K562 (cell line): ENCODE data around the gene SLAIN1. TPM values are rescaled to one million over a fixed set of nuclear protein-coding genes. Genes with fewer than 3 reads are reported as not detected.

Experiments used
- ATAC-seq: fragments of 200-7000 bp; cut with Tn5 transposase; 3 replicates; pipeline ENCODE4 v1.9.1; 2020; ENCODE audit warnings: moderate library complexity
- BruUV-seq: library from RNA; stranded (reverse); fragments of 400-500 nt; replicated peaks from 2 replicates; lab custom pipeline; 2021; lab: Mats Ljungman, UMichigan
- CTCF ChIA-PET: fragments of 300-600 bp; formaldehyde crosslinking; extraction: SDS; loops from one replicate; lab custom pipeline; 2021; ENCODE audit warnings: low intra/inter-chr PET ratio; lab: Yijun Ruan, JAX
- POLR2A ChIA-PET: fragments of 300-600, 350-650 bp; sonication (Branson Sonifier 250); formaldehyde crosslinking; extraction: SDS; loops from one replicate; lab custom pipeline; 2021; ENCODE audit warnings: antibody characterized with exemption, inconsistent platforms; lab: Yijun Ruan, JAX
- DNase-seq, 4 experiments: peaks; one replicate each; pipeline versions ENCODE4 v3.0.0 to v3.0.0-alpha.2; 2011 to 2018; ENCODE audit warnings: low spot score in 3 of 4, mixed read lengths in 3 of 4; ENCODE audit errors: extremely low read depth in 1 of 4
- FAIRE-seq: peaks from 2 replicates; lab custom pipeline; 2011; peaks lifted over from hg19 to GRCh38; lab: Jason Lieb, UNC
- H2AFZ ChIP-seq: 2 replicates; pipeline ENCODE4 v1.6.0; 2011; ENCODE audit warnings: low read depth, low read length, control low read depth, inconsistent platforms
- H3K27ac ChIP-seq: fragments of 200-600 bp; 3 replicates; pipeline ENCODE4 v1.8.0; 2011; ENCODE audit warnings: low read depth, mild to moderate bottlenecking, control low read depth, inconsistent platforms, low read length, moderate library complexity, mixed read lengths; ENCODE audit errors: extremely low read depth
- H3K27me3 ChIP-seq, 2 experiments: fragments of 300-600 bp in 1 of 2; 2 replicates in 1 of 2; 3 replicates in 1 of 2; pipeline versions ENCODE4 v1.6.0 to v1.8.0; 2011; ENCODE audit warnings: inconsistent platforms in 2 of 2, low read length in 2 of 2, mild to moderate bottlenecking in 1 of 2, mixed read lengths in 1 of 2, moderate library complexity in 1 of 2; ENCODE audit not compliant: control insufficient read depth in 2 of 2, insufficient read depth in 2 of 2
- H3K36me3 ChIP-seq: fragments of 300-600 bp; 3 replicates; pipeline ENCODE4 v1.8.0; 2011; ENCODE audit warnings: mild to moderate bottlenecking, low read length, inconsistent platforms; ENCODE audit not compliant: control insufficient read depth, insufficient read depth
- H3K4me1 ChIP-seq, 2 experiments: fragments of 200-600 bp in 1 of 2; replicated peaks in 1 of 2; 2 replicates in 1 of 2; 3 replicates in 1 of 2; pipeline versions ENCODE4 v1.5.1 to v1.8.0; 2011; ENCODE audit warnings: inconsistent platforms in 2 of 2, low read length in 2 of 2, mild to moderate bottlenecking in 1 of 2, mixed read lengths in 1 of 2, moderate library complexity in 1 of 2; ENCODE audit not compliant: control insufficient read depth in 2 of 2, insufficient read depth in 2 of 2
- H3K4me2 ChIP-seq: 2 replicates; pipeline ENCODE4 v1.6.1; 2011; ENCODE audit warnings: low read length, control low read depth, inconsistent platforms, mixed read lengths; ENCODE audit not compliant: insufficient read depth
- H3K4me3 ChIP-seq: fragments of 200-600 bp; sonication (generic), shearing (Covaris generic); 2 replicates; pipeline ENCODE4 v1.5.1; 2016; ENCODE audit warnings: control low read depth, inconsistent platforms
- H3K79me2 ChIP-seq: fragments of 200-600 bp; 3 replicates; pipeline ENCODE4 v1.8.0; 2011; ENCODE audit warnings: low read length, inconsistent platforms; ENCODE audit not compliant: control insufficient read depth, insufficient read depth
- H3K9ac ChIP-seq, 2 experiments: 2 replicates each; pipeline versions ENCODE4 v1.6.0 to v1.6.1; 2011; ENCODE audit warnings: low read depth in 2 of 2, low read length in 2 of 2, control low read depth in 1 of 2, inconsistent platforms in 1 of 2, mild to moderate bottlenecking in 1 of 2, mixed read lengths in 1 of 2; ENCODE audit not compliant: insufficient read depth in 1 of 2
- H3K9me1 ChIP-seq: one replicate; pipeline ENCODE4 v1.6.0; 2011; ENCODE audit warnings: inconsistent platforms, mild to moderate bottlenecking, low read length, moderate library complexity; ENCODE audit not compliant: control insufficient read depth, insufficient read depth
- H3K9me3 ChIP-seq: replicated peaks from 2 replicates; pipeline ENCODE4 v1.5.1; 2011; ENCODE audit warnings: low read depth, low read length, inconsistent platforms; ENCODE audit not compliant: control insufficient read depth, insufficient read depth
- H4K20me1 ChIP-seq: replicated peaks from 2 replicates; pipeline ENCODE4 v1.6.1; 2011; ENCODE audit warnings: low read length, inconsistent platforms, mixed read lengths; ENCODE audit not compliant: control insufficient read depth, insufficient read depth
- ARID2 ChIP-seq: fragments of 450-650 bp; IDR thresholded peaks from 2 replicates; pipeline ENCODE4 v1.6.1; 2017; ENCODE audit warnings: antibody characterized with exemption, mild to moderate bottlenecking
- BHLHE40 ChIP-seq: IDR thresholded peaks from 2 replicates; pipeline ENCODE4 v1.6.1; 2011; ENCODE audit warnings: low read length, improper control_type of control experiment
- BRD4 ChIP-seq: fragments of 200-600 bp; sonication (generic); IDR thresholded peaks from 2 replicates; pipeline ENCODE4 v1.6.1; 2017; ENCODE audit warnings: inconsistent platforms
- DIDO1 ChIP-seq: fragments of 450-650 bp; IDR thresholded peaks from 2 replicates; pipeline ENCODE4 v1.6.1; 2016; ENCODE audit warnings: low read depth, missing biosample characterization, missing genetic modification characterization
- HNRNPUL1 ChIP-seq: fragments of 200-400 bp; formaldehyde crosslinking; IDR thresholded peaks from 2 replicates; pipeline ENCODE4 v1.6.1; 2017; ENCODE audit warnings: low read length
- MEF2D ChIP-seq: conservative IDR thresholded peaks from 2 replicates; pipeline ENCODE4 v1.6.1; 2016; ENCODE audit warnings: low read depth, missing genetic modification characterization, missing compliant biosample characterization
- RUNX1 ChIP-seq: sonication (generic); IDR thresholded peaks from 2 replicates; pipeline ENCODE4 v1.6.1; 2016; ENCODE audit warnings: antibody characterized with exemption, low read depth
- SMARCC2 ChIP-seq: fragments of 450-650 bp; IDR thresholded peaks from 2 replicates; pipeline ENCODE4 v1.6.1; 2017; ENCODE audit warnings: antibody characterized with exemption, moderate library complexity, mild to moderate bottlenecking, low read depth
- SMARCE1 ChIP-seq: fragments of 450-650 bp; IDR thresholded peaks from 2 replicates; pipeline ENCODE4 v1.7.1; 2016; ENCODE audit warnings: mild to moderate bottlenecking
- SPI1 ChIP-seq: IDR thresholded peaks from 2 replicates; pipeline ENCODE4 v1.6.1; 2011; ENCODE audit warnings: low read depth, low read length, control low read depth, borderline replicate concordance
- TGIF2 ChIP-seq: sonication (generic); formaldehyde crosslinking; IDR thresholded peaks from 2 replicates; pipeline ENCODE4 v1.8.1; 2022; ENCODE audit warnings: mild to moderate bottlenecking, missing genetic modification reagents, moderate library complexity
- TSC22D4 ChIP-seq: fragments of 450-650 bp; IDR thresholded peaks from 2 replicates; pipeline ENCODE4 v1.6.1; 2016; ENCODE audit warnings: missing genetic modification characterization, missing biosample characterization, control low read depth
- ZNF143 ChIP-seq: sonication (generic); formaldehyde crosslinking; IDR thresholded peaks from 2 replicates; pipeline ENCODE4 v1.9.0; 2022; ENCODE audit warnings: mild to moderate bottlenecking, missing genetic modification reagents
- ZNF436 ChIP-seq: fragments of 250-450, 450-650 bp; sonication (Bioruptor Pico); formaldehyde crosslinking; IDR thresholded peaks from 2 replicates; pipeline ENCODE4 v1.7.0; 2020; ENCODE audit warnings: mild to moderate bottlenecking
- ZNF668 ChIP-seq: fragments of 250-450 bp; sonication (Bioruptor Pico); IDR thresholded peaks from 2 replicates; pipeline ENCODE4 v1.8.0; 2022; ENCODE audit warnings: mild to moderate bottlenecking, inconsistent platforms
- WGBS: fragments of 100-300 bp; shearing (Covaris generic); methylation state at CpG from one replicate; pipeline ENCODE4 v1.1.6; 2016; ENCODE audit warnings: low coverage, mixed read lengths; ENCODE audit not compliant: insufficient coverage; ENCODE audit errors: missing lambda C conversion rate; 5-methylcytosine and 5-hydroxymethylcytosine counted together
- in situ Hi-C: fragments of 300-500 bp; cut with MboI; formaldehyde crosslinking; loops from 4 replicates; pipeline ENCODE4 v1.15.0; 2018; ENCODE audit warnings: inconsistent platforms, mixed read lengths
- intact Hi-C: fragments of 100-400 bp; cut with micrococcal nuclease; formaldehyde crosslinking; loops from 2 replicates; pipeline ENCODE4 v1.14.2; 2022
- polyA plus RNA-seq, 8 experiments: library from polyadenylated mRNA; depleted of rRNA in 4 of 8; stranded (reverse) in 5 of 8; unstranded in 3 of 8; fragments of >200 nt; fragmentation: Nextera tagmentation in 2 of 8; fragmentation: Illumina TruSeq in 1 of 8; extraction: Ambion mirVana in 2 of 8; extraction: Trizol in 1 of 8; gene quantifications; 2 replicates each; pipeline versions ENCODE4 v1.2.1 to v1.2.3, GENCODE V29; 2011 to 2014; ENCODE audit warnings: inconsistent platforms in 1 of 8, missing spikeins in 1 of 8
- total RNA-seq, 7 experiments: library from RNA; depleted of rRNA in 6 of 7; stranded (reverse); fragments of >200 nt in 6 of 7; fragmentation: Illumina TruSeq in 2 of 7; extraction: Trizol in 2 of 7; gene quantifications; 2 replicates each; pipeline versions ENCODE4 v1.2.1 to v1.2.3, GENCODE V29; 2011 to 2021; ENCODE audit warnings: low replicate concordance in 1 of 7
- TF ChIP-seq, protein P1 (sequence below): fragments of 450-650 bp; IDR thresholded peaks from one replicate; pipeline ENCODE4 v1.6.1; 2018; ENCODE audit warnings: mild to moderate bottlenecking, moderate library complexity; ENCODE audit not compliant: partially characterized antibody
- TF ChIP-seq, protein P2 (sequence below): fragments of 250-450 bp; sonication (Bioruptor Pico); IDR thresholded peaks from 2 replicates; pipeline ENCODE4 v1.4.0; 2020; ENCODE audit warnings: mild to moderate bottlenecking, moderate library complexity, borderline replicate concordance
- TF ChIP-seq, protein P3 (sequence below): fragments of 450-650 bp; formaldehyde crosslinking; IDR thresholded peaks from 2 replicates; pipeline ENCODE4 v1.4.0; 2020; ENCODE audit warnings: mild to moderate bottlenecking, moderate library complexity
- TF ChIP-seq, protein P4 (sequence below): fragments of 450-650 bp; formaldehyde crosslinking; IDR thresholded peaks from 2 replicates; pipeline ENCODE4 v1.4.0; 2020; ENCODE audit warnings: mild to moderate bottlenecking, moderate library complexity

Gene SLAIN1
- total and polyA plus RNA-seq, 9 of the 15 experiments (the other 6 are each of a cell fraction or from before 2014, with no cell fraction given): 0.07 to 0.40 (median 0.10) TPM; not detected in 3

DNA sequence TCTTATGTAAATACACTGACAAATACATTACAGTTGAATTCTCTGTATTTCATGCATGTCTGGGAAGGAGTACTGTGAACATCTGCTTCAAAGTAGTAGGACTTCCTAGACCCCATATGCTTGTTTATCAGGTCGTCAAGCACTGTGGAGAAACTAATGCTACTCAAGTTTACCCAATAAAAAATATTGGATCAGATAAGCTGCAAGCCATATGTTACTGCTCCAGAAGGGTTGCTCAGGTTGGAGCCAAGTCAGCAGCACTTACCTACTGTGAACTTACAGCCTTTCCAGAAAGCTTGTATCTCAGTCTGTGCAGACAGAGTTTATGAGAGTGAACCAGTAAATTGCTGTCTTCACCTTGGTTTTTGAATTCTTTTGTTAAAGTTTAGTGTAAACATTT is 36.2 kb downstream of the SLAIN1 start:
- no peaks in the 10 kb centered on the region for H3K79me2 ChIP-seq
- ChIA-PET CTCF (no interaction called here), POLR2A (no interaction called here)
- no peaks in the 10 kb centered on the region for H3K9me3 ChIP-seq
- H3K27me3 ChIP-seq: no peaks in the 10 kb centered on the region
- H3K36me3 ChIP-seq: no peaks in the 10 kb centered on the region
- ATAC-seq (no peak), FAIRE-seq (no peak), DNase-seq (no peak)
- no peak overlapping the region for H3K4me2 ChIP-seq
- intact Hi-C loops (no loop called here), in situ Hi-C loops (no loop called here)
- TF ChIP-seq, protein P1, sequence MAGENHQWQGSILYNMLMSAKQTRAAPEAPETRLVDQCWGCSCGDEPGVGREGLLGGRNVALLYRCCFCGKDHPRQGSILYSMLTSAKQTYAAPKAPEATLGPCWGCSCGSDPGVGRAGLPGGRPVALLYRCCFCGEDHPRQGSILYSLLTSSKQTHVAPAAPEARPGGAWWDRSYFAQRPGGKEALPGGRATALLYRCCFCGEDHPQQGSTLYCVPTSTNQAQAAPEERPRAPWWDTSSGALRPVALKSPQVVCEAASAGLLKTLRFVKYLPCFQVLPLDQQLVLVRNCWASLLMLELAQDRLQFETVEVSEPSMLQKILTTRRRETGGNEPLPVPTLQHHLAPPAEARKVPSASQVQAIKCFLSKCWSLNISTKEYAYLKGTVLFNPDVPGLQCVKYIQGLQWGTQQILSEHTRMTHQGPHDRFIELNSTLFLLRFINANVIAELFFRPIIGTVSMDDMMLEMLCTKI: no peak
- no peak for TF ChIP-seq BRD4
- no peak for TF ChIP-seq BHLHE40
- no peak for TF ChIP-seq HNRNPUL1
- no peak for TF ChIP-seq SMARCE1
- TF ChIP-seq, protein P2, sequence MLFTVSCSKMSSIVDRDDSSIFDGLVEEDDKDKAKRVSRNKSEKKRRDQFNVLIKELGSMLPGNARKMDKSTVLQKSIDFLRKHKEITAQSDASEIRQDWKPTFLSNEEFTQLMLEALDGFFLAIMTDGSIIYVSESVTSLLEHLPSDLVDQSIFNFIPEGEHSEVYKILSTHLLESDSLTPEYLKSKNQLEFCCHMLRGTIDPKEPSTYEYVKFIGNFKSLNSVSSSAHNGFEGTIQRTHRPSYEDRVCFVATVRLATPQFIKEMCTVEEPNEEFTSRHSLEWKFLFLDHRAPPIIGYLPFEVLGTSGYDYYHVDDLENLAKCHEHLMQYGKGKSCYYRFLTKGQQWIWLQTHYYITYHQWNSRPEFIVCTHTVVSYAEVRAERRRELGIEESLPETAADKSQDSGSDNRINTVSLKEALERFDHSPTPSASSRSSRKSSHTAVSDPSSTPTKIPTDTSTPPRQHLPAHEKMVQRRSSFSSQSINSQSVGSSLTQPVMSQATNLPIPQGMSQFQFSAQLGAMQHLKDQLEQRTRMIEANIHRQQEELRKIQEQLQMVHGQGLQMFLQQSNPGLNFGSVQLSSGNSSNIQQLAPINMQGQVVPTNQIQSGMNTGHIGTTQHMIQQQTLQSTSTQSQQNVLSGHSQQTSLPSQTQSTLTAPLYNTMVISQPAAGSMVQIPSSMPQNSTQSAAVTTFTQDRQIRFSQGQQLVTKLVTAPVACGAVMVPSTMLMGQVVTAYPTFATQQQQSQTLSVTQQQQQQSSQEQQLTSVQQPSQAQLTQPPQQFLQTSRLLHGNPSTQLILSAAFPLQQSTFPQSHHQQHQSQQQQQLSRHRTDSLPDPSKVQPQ (CRISPR knock-in tag): no peak
- no peak for TF ChIP-seq SMARCC2
- no peak for TF ChIP-seq DIDO1
- TF ChIP-seq MEF2D (tag): no peak
- TF ChIP-seq, protein P3, sequence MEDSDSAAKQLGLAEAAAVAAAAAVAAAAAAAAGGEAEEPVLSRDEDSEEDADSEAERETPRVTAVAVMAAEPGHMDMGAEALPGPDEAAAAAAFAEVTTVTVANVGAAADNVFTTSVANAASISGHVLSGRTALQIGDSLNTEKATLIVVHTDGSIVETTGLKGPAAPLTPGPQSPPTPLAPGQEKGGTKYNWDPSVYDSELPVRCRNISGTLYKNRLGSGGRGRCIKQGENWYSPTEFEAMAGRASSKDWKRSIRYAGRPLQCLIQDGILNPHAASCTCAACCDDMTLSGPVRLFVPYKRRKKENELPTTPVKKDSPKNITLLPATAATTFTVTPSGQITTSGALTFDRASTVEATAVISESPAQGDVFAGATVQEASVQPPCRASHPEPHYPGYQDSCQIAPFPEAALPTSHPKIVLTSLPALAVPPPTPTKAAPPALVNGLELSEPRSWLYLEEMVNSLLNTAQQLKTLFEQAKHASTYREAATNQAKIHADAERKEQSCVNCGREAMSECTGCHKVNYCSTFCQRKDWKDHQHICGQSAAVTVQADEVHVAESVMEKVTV (CRISPR knock-in tag): no peak
- no peak for TF ChIP-seq ZNF143
- no peak for TF ChIP-seq ZNF668
- TF ChIP-seq ZNF436 (CRISPR knock-in tag): no peak
- no peak for TF ChIP-seq RUNX1
- no peak for TF ChIP-seq ARID2
- TF ChIP-seq, protein P4, sequence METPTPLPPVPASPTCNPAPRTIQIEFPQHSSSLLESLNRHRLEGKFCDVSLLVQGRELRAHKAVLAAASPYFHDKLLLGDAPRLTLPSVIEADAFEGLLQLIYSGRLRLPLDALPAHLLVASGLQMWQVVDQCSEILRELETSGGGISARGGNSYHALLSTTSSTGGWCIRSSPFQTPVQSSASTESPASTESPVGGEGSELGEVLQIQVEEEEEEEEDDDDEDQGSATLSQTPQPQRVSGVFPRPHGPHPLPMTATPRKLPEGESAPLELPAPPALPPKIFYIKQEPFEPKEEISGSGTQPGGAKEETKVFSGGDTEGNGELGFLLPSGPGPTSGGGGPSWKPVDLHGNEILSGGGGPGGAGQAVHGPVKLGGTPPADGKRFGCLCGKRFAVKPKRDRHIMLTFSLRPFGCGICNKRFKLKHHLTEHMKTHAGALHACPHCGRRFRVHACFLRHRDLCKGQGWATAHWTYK (CRISPR knock-in tag): no peak
- TF ChIP-seq TSC22D4 (tag): no peak
- TF ChIP-seq SPI1: no peak
- TF ChIP-seq TGIF2 (CRISPR knock-in tag): no peak
- WGBS: 0% methylated on average over 1 of the region's 1 CpG
- no TSS peak for BruUV-seq
- no peak overlapping the region for H3K4me3 ChIP-seq
- H3K9me1 ChIP-seq: no peaks in the 10 kb centered on the region
- no peak overlapping the region for H3K9ac ChIP-seq
- H2AFZ ChIP-seq: no peak overlapping the region
- no peaks in the 10 kb centered on the region for H4K20me1 ChIP-seq
- H3K4me1 ChIP-seq: no peaks in the 10 kb centered on the region
- no peak overlapping the region for H3K27ac ChIP-seq
